ENCODE measurements around the gene LSM8. TPM values are rescaled to one million over a fixed set of nuclear protein-coding genes. Genes with fewer than 3 reads are reported as not detected.

The LSM8 gene
- polyA plus RNA-seq, 6 donors from 2014 or later: 23.9 to 51.7 (median 41.2) TPM

DNA sequence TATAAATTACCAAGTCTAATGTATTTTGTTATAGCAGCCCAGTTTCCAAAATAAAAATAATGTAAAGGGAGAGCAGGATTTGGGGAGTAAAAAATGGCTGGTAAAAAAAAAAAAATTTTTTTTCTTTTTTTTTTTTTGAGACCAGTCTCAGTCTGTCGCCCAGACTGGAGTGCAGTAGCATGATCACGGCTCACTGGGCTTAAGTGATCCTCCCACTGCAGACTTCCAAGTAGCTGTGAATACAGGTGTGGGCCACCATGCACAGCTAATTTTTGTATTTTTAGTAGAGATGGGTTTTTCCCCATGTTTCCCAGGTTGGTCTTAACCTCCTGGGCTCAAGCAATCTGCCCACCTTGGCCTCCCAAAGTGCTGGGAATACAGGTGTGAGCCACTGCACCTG lies 4.8 kb upstream of the LSM8 start:
- peaks cover 0 to 15% (median 7%) of the 10 kb centered on the region in 3 donors for H3K27me3 Mint-ChIP-seq
- peaks cover 11 to 21% (median 12%) of the 10 kb centered on the region in 3 donors for H3K4me1 Mint-ChIP-seq
- H3K4me3 Mint-ChIP-seq: no peak overlapping the region

DNA sequence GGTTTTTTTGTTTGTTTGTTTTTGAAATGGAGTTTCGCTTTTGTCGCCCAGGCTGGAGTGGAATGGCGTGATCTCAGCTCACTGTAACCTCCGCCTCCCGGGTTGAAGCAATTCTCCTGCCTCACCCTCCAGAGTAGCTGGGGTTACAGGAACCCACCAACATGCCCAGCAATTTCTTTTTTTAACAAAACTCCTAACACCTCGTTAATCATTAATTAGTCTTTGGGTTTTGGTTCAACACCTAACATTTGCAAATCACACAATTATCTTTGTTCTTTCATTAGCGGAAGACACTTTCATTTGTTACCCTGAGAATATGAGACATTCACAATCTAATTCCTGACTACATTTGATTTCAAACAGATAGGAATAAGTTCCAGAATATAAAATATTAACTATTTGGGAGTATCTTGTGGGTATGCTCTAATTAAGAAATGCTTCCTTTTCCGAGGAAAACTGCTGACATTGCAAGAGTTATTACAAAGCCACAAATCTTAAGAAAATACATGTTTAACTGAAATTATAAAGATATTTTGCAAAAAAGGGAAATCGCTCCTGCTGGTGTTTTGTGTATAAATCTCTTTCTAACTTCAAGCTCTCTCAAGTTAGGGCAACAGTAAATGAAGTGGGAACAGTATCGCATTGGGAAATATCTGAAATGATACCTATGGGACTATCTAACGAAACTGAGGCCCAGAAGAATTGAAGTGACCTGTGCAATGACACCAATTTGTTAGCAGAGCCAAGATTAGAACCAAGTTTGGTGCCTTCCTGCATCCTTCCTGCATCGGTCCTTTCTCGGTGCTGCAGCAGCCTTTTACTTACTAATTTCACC lies 1.2 kb upstream of the LSM8 start:
- H3K27ac Mint-ChIP-seq: peak overlapping the region; percentile 99 to 100 (median 100)
- DNase-seq: no peak
- peaks cover 8 to 25% of the 10 kb centered on the region in 2 donors for H3K36me3 Mint-ChIP-seq
- ATAC-seq (ENCODE audit: low read depth in 2 of 2): no peak
- peaks cover 0 to 5% (median 0%) of the 10 kb centered on the region in 7 donors for H3K9me3 Mint-ChIP-seq
- peak overlapping the region; percentile 93 to 100 (median 98) for H3K4me3 Mint-ChIP-seq
- H3K4me1 Mint-ChIP-seq: peaks cover 24 to 42% (median 30%) of the 10 kb centered on the region in 3 donors
- no peaks in the 10 kb centered on the region for H3K27me3 Mint-ChIP-seq

More for the DNA sequence above, 4.8 kb upstream of the LSM8 start:
- Mint-ChIP-seq H3K9me3 (peaks cover 0 to 5% (median 0%) of the 10 kb centered on the region in 7 donors), H3K27ac (no peak overlapping the region), H3K36me3 (peaks cover 8 to 20% of the 10 kb centered on the region in 2 donors)
- DNase-seq (no peak), ATAC-seq (ENCODE audit: low read depth in 2 of 2) (no peak)

DNA sequence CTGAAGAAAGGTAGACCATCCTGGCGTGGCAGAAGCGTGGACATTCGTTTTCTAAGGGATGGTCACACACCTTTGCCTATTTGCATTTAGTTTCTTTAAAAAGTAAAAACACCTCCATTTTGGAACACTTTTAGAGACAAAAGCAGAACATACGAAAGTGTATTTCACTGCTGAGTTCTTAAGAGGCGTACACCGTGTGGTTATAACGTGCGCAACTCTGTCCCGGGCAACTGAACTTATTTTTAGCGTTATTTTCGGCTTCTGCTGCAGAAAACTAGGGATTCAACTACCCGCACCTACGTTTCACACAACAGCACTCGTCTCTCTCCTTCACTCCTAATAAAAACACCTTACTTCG lies 557 bp upstream of the LSM8 start:
- Mint-ChIP-seq H3K9me3 (peaks cover 0 to 5% (median 0%) of the 10 kb centered on the region in 7 donors), H3K36me3 (peaks cover 8 to 25% of the 10 kb centered on the region in 2 donors), H3K27ac (peak overlapping the region; percentile 99 to 100 (median 100)), H3K4me1 (peaks cover 24 to 42% (median 30%) of the 10 kb centered on the region in 3 donors), H3K27me3 (no peaks in the 10 kb centered on the region), H3K4me3 (peak overlapping the region; percentile 93 to 100 (median 98))
- DNase-seq (no peak), ATAC-seq (ENCODE audit: low read depth in 2 of 2) (peak; percentile 5 to 6)

DNA sequence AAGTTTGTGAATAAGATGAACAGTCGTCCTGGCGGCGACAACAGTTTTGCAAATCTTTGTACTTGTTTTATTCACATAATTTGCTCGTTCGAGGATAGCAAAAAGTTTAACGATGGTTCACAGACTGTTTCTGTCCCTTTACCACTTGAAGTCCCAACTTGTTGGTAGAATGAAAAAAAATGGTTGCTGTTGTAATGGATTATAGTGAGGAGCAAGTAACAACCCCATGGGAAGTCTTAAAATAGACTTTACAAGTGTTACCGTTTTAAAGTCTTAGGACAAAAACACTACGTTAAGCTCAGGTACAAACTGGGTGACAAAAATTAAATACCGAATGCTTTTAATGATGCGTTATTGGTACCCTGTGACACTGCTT lies 589 bp downstream of the LSM8 start:
- Mint-ChIP-seq H3K4me1 (peaks cover 24 to 39% (median 30%) of the 10 kb centered on the region in 3 donors), H3K36me3 (peaks cover 8 to 25% of the 10 kb centered on the region in 2 donors), H3K9me3 (peaks cover 0 to 5% (median 0%) of the 10 kb centered on the region in 7 donors), H3K27me3 (no peaks in the 10 kb centered on the region), H3K4me3 (peak overlapping the region; percentile 93 to 100 (median 98)), H3K27ac (peak overlapping the region; percentile 99 to 100 (median 100))
- DNase-seq (no peak), ATAC-seq (ENCODE audit: low read depth in 2 of 2) (no peak)

DNA sequence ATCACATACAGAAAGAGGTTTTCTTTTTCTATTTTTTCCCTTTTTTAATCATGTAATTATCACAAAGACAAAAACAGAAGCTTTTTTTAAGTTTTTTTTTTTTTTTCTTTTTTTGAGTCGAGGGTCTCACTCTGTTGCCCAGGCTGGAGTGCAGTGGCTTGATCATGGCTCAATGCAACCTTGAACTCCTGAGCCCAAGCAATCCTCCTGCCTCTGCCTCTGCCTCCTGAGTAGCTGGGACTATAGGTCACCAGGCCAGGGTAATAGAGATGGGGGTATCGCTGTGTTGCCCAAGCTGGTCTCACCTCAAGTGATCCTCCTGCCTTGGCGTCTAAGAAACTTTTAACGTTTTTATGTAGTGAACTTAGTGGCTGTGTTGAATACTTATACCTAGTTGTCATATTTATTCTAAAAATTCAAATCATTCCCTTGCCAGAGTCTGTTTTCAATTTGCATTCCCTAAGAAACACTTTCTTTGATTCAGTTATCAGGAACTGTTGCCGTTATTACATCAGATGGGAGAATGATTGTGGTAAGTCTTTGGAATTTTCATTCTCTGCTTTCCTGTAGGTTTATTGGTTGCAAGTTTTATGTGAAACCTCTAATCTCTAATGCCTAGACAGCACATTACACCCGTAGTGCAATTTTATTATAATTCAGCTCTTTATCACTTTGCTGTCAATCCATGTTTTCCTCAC lies 1.3 kb downstream of the LSM8 start:
- peaks cover 20 to 35% (median 30%) of the 10 kb centered on the region in 3 donors for H3K4me1 Mint-ChIP-seq
- H3K4me3 Mint-ChIP-seq: peak overlapping the region; percentile 93 to 100 (median 98)

DNA sequence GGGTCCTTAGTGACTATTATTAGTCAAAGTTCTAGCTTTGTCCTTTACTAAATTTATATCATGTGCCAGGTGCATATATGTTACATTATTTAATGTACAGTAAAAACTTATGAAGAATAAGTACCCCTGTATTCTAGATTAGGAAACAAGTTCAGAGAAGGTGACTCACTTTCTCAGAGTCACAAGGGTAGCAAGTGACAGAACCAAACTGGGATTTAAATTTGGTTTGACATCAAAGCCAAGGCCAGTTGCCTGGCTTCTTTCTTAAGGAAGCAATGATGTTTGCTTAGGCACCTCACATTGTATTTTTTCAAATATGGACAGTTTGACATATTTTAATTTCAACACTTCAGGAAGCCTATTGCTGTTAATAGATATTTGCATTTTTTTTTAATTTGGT lies 2.5 kb downstream of the LSM8 start:
- Mint-ChIP-seq H3K4me1 (peaks cover 20 to 34% (median 30%) of the 10 kb centered on the region in 3 donors), H3K27ac (peak overlapping the region in 1 of 6 donors; percentile 99), H3K36me3 (peaks cover 8 to 15% of the 10 kb centered on the region in 2 donors), H3K4me3 (peak overlapping the region in 2 of 8 donors; percentile 31 to 98), H3K9me3 (peaks cover 0 to 5% (median 0%) of the 10 kb centered on the region in 7 donors), H3K27me3 (no peaks in the 10 kb centered on the region)
- no peak for ATAC-seq (ENCODE audit: low read depth in 2 of 2)
- no peak for DNase-seq

More for the DNA sequence above, 1.3 kb downstream of the LSM8 start:
- H3K27me3 Mint-ChIP-seq: no peaks in the 10 kb centered on the region
- ATAC-seq (ENCODE audit: low read depth in 2 of 2) (no peak), DNase-seq (no peak)
- peaks cover 8 to 19% of the 10 kb centered on the region in 2 donors for H3K36me3 Mint-ChIP-seq
- peaks cover 0 to 5% (median 0%) of the 10 kb centered on the region in 7 donors for H3K9me3 Mint-ChIP-seq
- peak overlapping the region; percentile 22 to 100 (median 88) for H3K27ac Mint-ChIP-seq

DNA sequence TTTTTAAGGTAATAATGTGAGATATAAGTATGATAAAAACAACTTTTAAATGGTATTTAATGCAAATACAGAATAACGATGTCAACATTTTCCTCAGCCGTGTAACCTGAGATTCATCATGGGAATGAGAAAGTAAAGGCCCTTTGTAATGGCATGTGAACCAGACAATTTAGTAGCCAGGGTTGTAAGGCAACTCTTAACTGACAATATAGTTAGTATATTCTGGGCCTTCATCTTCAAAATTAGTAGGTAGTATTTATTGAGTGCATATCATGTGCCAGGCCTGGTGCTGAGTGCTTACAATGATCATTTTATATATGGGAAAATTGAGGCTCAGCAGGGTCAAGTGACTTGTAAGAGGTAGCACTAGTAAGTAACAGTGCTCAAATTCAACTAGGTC lies 10.6 kb downstream of the LSM8 start:
- Mint-ChIP-seq H3K4me3 (no peak overlapping the region), H3K27me3 (no peaks in the 10 kb centered on the region), H3K36me3 (peaks cover 0 to 5% of the 10 kb centered on the region in 2 donors), H3K4me1 (peaks cover 0 to 4% (median 0%) of the 10 kb centered on the region in 3 donors), H3K9me3 (no peaks in the 10 kb centered on the region), H3K27ac (peak overlapping the region in 2 of 6 donors; percentile 24 to 47)
- ATAC-seq (ENCODE audit: low read depth in 2 of 2) (no peak), DNase-seq (no peak)

DNA sequence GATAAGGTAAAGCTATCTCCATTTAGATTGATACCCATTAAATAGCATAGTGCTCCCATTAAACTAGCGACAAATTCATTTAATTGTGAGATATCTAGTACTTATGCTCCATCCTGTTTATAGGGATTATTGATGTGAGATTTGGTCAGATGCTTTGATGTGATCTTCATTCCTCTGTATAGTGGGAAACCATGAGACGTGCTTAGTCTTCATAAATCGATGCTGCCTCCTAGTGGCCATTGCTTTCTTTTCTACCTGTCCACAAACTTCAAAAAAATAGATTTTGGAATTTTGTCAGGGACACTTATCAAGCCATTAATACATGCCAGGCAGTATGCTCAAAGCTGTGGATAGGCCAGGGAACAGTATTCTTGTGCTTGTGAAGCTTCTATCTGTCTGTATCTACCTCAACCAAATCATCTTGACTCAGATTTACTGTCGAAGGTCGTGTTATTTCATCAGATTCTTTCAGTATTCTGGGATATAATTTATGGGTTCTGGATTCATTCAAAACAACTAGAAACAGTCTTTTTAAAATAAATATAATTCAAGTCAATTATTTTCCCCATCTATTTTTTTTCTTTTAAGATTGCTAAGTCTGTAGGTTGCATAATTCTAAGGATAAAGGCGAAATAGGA lies 12.0 kb downstream of the LSM8 start:
- peaks cover 0 to 7% (median 0%) of the 10 kb centered on the region in 3 donors for H3K4me1 Mint-ChIP-seq
- no peak overlapping the region for H3K4me3 Mint-ChIP-seq
- ATAC-seq (ENCODE audit: low read depth in 2 of 2) (peak; percentile 78 to 79), DNase-seq (peak; percentile 46)
- no peaks in the 10 kb centered on the region for H3K27me3 Mint-ChIP-seq
- H3K9me3 Mint-ChIP-seq: no peaks in the 10 kb centered on the region
- H3K36me3 Mint-ChIP-seq: peaks cover 0 to 5% of the 10 kb centered on the region in 2 donors
- H3K27ac Mint-ChIP-seq: peak overlapping the region in 2 of 6 donors; percentile 34 to 75

DNA sequence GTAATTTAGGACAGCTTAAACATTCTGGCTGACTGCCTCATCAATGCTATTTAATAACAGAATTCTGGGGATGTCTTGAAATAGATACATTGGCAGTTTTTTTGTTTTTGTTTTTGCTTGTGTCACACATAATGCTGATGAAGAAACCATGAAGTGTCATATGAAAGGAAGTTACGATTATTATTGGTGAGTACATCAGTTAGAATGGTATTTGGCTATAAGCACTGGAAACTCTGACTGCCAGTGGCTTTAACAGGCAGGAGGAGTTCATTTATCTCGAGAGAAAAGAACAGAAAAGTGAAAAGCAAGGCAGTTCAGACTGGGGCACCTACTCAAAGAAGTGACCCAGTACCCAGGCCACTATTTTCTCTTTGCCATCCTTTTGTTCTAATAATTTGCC lies 18.1 kb downstream of the LSM8 start:
- no peak for DNase-seq
- Mint-ChIP-seq H3K9me3 (peaks cover 0 to 2% (median 0%) of the 10 kb centered on the region in 7 donors), H3K27ac (no peak overlapping the region), H3K4me1 (peaks cover 0 to 5% (median 3%) of the 10 kb centered on the region in 3 donors), H3K27me3 (no peaks in the 10 kb centered on the region), H3K4me3 (no peak overlapping the region), H3K36me3 (no peaks in the 10 kb centered on the region)
- no peak for ATAC-seq (ENCODE audit: low read depth in 2 of 2)

DNA sequence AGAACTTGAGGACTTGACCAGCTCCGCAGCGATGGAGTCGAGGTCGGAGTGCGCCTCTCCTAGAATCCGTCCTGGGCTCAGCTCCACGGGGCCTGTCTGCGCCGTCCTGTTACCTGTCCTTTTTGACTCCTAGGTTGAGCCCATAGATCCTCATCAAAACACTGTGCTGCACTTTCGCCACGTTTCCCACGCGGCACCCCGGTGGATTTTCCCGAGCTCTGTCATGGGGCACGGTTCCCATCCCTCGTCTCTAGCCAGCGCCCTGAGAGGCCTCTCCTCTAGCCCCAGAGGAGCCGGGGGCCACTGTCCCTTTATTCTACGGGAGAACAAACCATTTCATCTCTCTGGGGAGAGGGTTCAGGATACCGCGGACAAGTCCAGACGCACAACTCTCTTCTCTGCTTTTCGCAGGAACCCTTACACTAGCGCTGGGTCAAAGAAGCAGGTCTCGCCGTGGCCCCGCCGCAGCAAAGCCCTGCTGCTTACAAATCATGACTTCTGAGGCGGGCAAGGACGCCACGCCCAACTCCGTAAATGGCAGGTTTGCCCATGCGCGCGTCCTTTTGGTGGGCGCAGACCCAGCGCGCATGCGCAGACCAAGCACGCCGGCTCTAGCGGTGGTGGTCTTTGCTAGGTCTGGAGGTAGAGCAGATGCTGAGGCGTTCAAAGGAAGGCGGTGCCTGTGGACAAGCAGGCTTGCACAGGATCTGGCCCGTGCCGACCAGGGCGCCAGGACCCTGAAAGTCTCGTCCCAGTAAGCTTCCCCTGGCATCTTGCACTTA lies 30.3 kb downstream of the LSM8 start:
- H3K36me3 Mint-ChIP-seq: no peaks in the 10 kb centered on the region
- no peaks in the 10 kb centered on the region for H3K9me3 Mint-ChIP-seq
- ATAC-seq (ENCODE audit: low read depth in 2 of 2) (peak; percentile 89 to 90), DNase-seq (peak; percentile 63)
- H3K4me3 Mint-ChIP-seq: peak overlapping the region; percentile 81 to 96 (median 90)
- peaks cover 13 to 18% (median 16%) of the 10 kb centered on the region in 3 donors for H3K4me1 Mint-ChIP-seq
- peaks cover 27 to 36% (median 32%) of the 10 kb centered on the region in 3 donors for H3K27me3 Mint-ChIP-seq
- H3K27ac Mint-ChIP-seq: peak overlapping the region; percentile 25 to 94 (median 77)

DNA sequence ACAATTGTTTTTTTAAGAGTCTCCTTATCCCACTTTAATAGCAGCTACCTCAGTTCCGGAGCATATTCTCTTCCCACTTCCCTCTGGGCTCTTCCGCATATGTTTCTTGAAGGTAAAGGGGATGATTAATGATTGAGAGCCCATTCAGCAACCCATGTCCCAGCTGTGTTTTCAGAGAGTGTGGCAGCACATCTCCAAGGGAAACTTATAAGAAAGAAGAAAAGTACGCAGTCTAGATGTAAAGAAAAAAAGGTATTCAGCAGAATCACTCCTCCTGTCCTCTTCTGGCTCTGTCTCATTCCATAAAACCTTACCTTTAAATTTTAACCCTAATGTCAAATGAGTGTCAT lies 30.8 kb downstream of the LSM8 start:
- DNase-seq: no peak
- Mint-ChIP-seq H3K4me1 (peaks cover 13 to 18% (median 16%) of the 10 kb centered on the region in 3 donors), H3K4me3 (peak overlapping the region; percentile 81 to 96 (median 90)), H3K36me3 (no peaks in the 10 kb centered on the region), H3K9me3 (no peaks in the 10 kb centered on the region), H3K27me3 (peaks cover 29 to 37% (median 31%) of the 10 kb centered on the region in 3 donors), H3K27ac (peak overlapping the region in 4 of 6 donors; percentile 37 to 94 (median 54))
- peak; percentile 9 to 20 for ATAC-seq (ENCODE audit: low read depth in 2 of 2)

DNA sequence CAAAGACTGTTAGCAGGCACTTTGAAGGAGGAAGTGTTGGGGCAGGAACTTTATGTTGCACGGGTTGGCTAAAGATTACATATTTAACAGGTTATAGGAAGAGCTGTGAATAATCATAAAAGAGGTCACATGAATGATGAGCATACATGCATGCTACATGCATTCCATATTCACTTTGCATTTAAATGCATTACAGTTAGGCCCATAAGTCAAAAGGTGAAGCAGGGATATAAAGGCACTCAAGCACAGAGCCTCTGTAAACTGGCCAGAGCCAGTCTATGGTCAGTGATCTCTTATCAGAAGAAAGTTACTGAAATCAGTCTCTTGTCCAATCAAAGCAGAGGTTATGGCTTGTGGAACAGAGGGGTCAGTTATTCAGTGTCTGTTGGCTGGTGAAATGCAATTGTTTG lies 33.3 kb downstream of the LSM8 start:
- DNase-seq: no peak
- ATAC-seq (ENCODE audit: low read depth in 2 of 2): no peak
- H3K9me3 Mint-ChIP-seq: no peaks in the 10 kb centered on the region
- H3K27me3 Mint-ChIP-seq: peaks cover 22 to 32% (median 29%) of the 10 kb centered on the region in 3 donors
- H3K4me3 Mint-ChIP-seq: no peak overlapping the region
- peaks cover 13 to 18% (median 16%) of the 10 kb centered on the region in 3 donors for H3K4me1 Mint-ChIP-seq
- no peaks in the 10 kb centered on the region for H3K36me3 Mint-ChIP-seq
- H3K27ac Mint-ChIP-seq: no peak overlapping the region

Data from naive B cell (primary cell).